ENCODE results near the gene ANKRD52.
"Not testable (repeated sequence)": the region's sequence is repeated elsewhere in the genome, so short reads cannot be mapped to it uniquely, and the experiment has no call there.

ANKRD52 gene

DNA sequence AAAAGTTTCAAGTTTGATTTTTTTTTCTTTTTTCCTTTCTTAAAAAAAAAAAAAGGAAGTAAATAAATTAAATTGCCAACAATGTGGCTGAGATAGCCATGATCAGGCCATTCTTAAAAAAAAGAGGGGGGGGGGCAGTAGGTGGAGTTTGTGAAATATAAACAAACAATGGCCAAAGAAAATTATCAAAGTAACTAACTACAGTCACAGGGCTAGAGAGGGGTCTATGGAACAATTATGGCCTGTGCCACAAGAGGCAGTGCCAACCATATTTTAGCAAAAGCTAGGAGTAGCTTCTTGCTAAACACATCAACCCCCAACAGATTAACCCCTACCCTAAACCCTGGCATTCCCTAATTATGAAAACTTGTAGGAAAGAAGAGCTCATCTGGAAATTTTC lies 52.7 kb downstream of the ANKRD52 start:
- no peak for DNase-seq

GRCh38 chr12:56204275-56204674 lies 53.9 kb downstream of the ANKRD52 start:
- no peak for DNase-seq

DNA sequence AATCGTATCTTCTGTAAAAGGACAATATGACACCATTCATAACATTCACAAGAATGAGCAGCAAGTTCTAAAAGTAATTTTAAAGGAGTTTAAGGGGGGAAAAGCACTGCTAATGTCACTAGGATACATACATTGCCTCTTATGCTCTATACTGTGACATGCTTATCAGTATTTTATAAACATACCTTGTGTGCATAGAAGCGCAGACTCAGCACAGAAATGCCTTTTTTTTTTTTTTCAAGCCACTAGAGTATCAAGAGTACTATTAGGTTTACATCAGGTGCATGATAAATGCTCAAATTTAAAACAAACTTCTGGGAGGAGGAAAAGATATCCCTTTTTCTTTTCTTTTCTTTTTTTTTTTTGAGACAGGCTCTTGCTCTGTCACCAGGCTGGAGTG lies 55.3 kb downstream of the ANKRD52 start:
- no peak for DNase-seq

DNA sequence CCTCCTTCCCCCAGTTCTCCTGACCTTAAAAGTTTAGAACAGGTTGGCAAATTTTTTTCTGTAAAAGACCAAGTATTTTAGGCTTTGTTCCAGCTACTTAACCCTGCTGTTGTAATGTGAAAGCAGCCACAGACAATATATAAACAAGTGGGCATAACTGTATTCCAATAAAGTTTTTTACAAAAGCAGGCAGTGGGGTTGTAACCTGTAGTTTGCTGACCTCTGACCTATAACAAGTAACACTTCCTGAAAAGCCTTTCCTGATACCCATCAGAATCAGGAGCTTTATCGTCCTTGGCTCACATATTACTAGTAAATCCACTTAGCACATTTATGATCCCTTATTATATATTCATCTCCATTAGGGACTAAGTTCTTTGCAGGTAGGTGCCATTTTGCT lies 55.8 kb downstream of the ANKRD52 start:
- no peak for DNase-seq

GRCh38 chr12:56198836-56199235 lies 59.3 kb downstream of the ANKRD52 start:
- no peak for DNase-seq

- DNase-seq: no peak
Observed at GRCh38 chr12:56197921-56198635, 60.1 kb downstream of the ANKRD52 start.

GRCh38 chr12:56196818-56197550 lies 61.2 kb downstream of the ANKRD52 start:
- not testable (repeated sequence) for DNase-seq

DNA sequence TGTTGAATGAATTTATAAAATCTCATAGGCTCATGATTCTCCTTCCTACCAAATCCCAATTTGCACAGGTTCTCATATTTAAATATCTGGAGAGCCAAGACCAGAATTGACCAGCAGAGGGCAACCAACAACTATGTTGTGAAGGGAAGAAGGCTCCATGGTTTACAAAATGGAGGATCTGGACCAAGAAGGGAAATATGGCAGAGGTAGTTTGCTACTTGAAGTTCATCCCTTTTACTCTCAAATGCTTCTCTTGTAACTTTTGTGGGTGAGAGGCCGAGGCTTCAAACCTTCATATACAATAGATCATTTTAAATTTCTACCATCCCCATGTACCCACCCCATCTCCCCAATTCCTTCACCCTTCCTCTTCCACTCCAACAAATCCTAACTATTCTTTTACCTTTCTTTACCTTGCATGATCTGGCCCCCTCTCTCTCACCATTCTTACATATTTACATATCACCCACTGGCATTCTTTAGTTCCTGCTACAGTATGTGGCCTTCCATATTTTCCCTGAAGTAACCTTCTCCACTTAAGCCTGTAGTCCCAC lies 65.1 kb downstream of the ANKRD52 start:
- peak; percentile 71 for DNase-seq

DNA sequence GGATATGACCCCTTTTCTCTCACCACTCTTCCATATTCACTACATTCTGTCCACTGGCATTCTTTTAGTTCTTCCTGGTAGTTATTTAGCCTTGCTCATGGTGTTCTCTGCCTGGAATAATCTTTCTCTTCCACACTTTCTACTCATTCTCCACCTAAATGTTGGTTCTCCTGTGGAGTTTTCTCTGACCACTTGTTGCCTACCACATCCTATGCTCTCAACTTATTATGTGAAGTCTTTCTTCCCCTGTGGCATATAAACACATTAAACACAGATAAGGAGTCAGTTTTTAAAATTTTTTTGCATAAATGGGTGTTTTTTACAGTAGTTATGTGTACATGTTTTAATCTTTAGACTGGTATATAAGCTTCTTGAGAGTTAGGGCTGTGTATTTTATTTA lies 65.6 kb downstream of the ANKRD52 start:
- no peak for DNase-seq

- no peak for DNase-seq
Observed at GRCh38 chr12:56190695-56191155, 67.5 kb downstream of the ANKRD52 start.

- peak; percentile 68 for DNase-seq
Observed at GRCh38 chr12:56189918-56190694, 68.1 kb downstream of the ANKRD52 start.

- DNase-seq: peak; percentile 85
Observed at GRCh38 chr12:56189099-56189917, 68.9 kb downstream of the ANKRD52 start, which contains the start of gene SMARCC2. TSS of gene SMARCC2 (minus strand) at chr12:56189483. CDS start at chr12:56189461, 22 bp downstream.

- peak; percentile 14 for DNase-seq
Observed at GRCh38 chr12:56188778-56189098, 69.4 kb downstream of the ANKRD52 start.

DNA sequence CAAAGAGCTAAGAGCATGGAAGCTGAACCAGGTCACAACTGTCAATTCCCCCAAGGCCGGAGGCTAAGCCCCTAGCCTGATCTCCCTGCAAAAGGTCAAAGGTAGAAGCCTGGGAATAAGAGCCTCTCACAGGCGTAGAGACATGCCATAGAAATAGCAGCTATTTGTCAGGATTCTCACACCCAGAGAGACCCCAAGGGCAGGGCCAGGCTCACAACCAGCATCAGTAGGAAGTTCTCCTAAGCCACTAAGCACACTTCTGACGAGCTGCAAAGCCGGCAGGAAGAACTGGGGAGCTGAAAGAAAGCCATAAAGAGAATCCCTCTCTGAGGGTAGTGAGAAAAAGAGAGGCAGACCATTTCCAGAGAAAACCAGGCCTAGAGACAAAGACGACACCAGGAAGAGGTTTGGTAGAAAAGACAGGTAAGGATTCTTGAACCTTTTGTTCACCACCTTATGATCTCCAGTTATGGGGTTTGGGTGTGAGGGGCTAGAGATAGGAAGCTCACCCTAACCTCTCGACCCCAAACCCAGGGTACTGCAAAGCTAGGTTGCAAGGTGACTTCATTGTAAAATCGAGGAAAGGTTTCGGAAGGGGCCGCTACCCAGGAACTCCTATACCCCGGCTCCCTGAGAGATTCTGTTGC lies 69.9 kb downstream of the ANKRD52 start:
- DNase-seq: peak; percentile 5
